A673 (cell line): ENCODE data around the gene ZNF488.

Experiments
- EZH2 ChIP-seq: fragments of 200-600 bp; sonication (generic); IDR thresholded peaks from 2 replicates; pipeline ENCODE4 v1.6.1; 2017; ENCODE audit warnings: borderline replicate concordance, low read depth, mild to moderate bottlenecking, mixed read lengths, antibody characterized with exemption, low read length; ENCODE audit not compliant: poor library complexity, severe bottlenecking
- TF ChIP-seq, protein P1 (sequence below): fragments of 300-800, 200-600 bp; sonication (generic); conservative IDR thresholded peaks from 2 replicates; pipeline ENCODE4 v1.5.1; 2017; ENCODE audit warnings: low read depth, mild to moderate bottlenecking, antibody characterized with exemption, low read length, moderate library complexity, mixed read lengths

DNA sequence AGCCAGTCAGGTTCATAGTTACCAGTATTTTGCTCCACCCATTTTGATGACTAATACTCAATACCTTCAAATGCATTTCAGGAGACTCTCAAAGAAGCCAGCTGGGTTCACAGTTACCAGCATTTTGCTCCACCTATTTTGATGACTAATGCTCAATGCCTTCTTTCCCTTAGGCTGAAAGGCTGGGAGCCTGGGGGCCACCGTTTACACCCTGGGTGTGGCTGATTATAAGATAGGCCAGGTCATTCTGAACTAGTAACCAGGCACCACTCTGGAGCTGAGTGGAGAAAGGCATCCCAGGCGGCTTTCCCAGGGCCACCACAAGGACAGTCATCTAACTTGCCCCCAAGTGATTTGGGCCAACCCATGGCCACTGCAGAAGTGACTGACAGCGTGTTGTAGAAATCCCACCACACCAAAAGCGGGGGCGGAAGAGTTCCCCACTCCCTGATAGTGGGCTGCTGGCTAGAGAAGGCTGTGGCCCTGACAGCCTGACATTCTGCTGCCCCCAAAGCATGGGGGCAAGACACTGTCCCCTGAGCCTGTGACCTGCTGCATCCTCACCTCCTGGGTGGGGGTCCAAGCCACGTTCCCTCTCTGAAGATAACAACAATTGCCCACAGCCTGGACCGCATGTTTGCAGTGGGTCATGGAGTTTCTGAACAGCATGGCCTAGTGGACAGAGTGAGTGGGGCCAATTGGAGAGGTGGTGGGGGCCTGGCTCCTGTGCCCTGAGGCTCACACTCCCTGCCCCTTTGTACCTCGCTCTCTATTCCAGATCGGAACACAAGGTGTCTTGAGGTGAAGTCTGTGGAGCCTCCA lies 23.0 kb upstream of the ZNF488 start:
- TF ChIP-seq, protein P1, sequence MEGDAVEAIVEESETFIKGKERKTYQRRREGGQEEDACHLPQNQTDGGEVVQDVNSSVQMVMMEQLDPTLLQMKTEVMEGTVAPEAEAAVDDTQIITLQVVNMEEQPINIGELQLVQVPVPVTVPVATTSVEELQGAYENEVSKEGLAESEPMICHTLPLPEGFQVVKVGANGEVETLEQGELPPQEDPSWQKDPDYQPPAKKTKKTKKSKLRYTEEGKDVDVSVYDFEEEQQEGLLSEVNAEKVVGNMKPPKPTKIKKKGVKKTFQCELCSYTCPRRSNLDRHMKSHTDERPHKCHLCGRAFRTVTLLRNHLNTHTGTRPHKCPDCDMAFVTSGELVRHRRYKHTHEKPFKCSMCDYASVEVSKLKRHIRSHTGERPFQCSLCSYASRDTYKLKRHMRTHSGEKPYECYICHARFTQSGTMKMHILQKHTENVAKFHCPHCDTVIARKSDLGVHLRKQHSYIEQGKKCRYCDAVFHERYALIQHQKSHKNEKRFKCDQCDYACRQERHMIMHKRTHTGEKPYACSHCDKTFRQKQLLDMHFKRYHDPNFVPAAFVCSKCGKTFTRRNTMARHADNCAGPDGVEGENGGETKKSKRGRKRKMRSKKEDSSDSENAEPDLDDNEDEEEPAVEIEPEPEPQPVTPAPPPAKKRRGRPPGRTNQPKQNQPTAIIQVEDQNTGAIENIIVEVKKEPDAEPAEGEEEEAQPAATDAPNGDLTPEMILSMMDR: no peak
- TF ChIP-seq EZH2: no peak
